K562 (cell line): ENCODE data around the gene CLDN7. TPM values are rescaled to one million over a fixed set of nuclear protein-coding genes. Genes with fewer than 3 reads are reported as not detected.

Experiments
- BHLHE40 ChIP-seq: IDR thresholded peaks from 2 replicates; pipeline ENCODE4 v1.6.1; 2011; ENCODE audit warnings: low read length, improper control_type of control experiment
- HCFC1 ChIP-seq: IDR thresholded peaks from 2 replicates; pipeline ENCODE4 v1.6.1; 2012; ENCODE audit warnings: low read depth, low read length, improper control_type of control experiment
- KDM2B ChIP-seq: fragments of 250-450 bp; sonication (Bioruptor Pico); IDR thresholded peaks from 2 replicates; pipeline ENCODE4 v1.8.0; 2021; ENCODE audit warnings: mild to moderate bottlenecking, moderate library complexity
- MAFK ChIP-seq: IDR thresholded peaks from 2 replicates; pipeline ENCODE4 v1.6.1; 2011; ENCODE audit warnings: low read length, improper control_type of control experiment
- NR2C1 ChIP-seq, 2 experiments: fragments of 450-650 bp; IDR thresholded peaks; 2 replicates each; pipeline ENCODE4 v1.6.1; 2017; ENCODE audit warnings: mild to moderate bottlenecking in 2 of 2, antibody characterized with exemption in 1 of 2, inconsistent platforms in 1 of 2, missing compliant biosample characterization in 1 of 2, missing genetic modification characterization in 1 of 2
- SPI1 ChIP-seq: IDR thresholded peaks from 2 replicates; pipeline ENCODE4 v1.6.1; 2011; ENCODE audit warnings: low read depth, low read length, control low read depth, borderline replicate concordance
- ZBTB7A ChIP-seq: IDR thresholded peaks from 2 replicates; pipeline ENCODE4 v1.6.1; 2011; ENCODE audit warnings: low read depth, mild to moderate bottlenecking, low read length, moderate library complexity, borderline replicate concordance; ENCODE audit not compliant: control insufficient read depth
- ZC3H4 ChIP-seq: sonication (generic); formaldehyde crosslinking; IDR thresholded peaks from 2 replicates; pipeline ENCODE4 v1.9.0; 2021; ENCODE audit warnings: missing genetic modification reagents, borderline replicate concordance
- ZNF41 ChIP-seq: fragments of 250-450 bp; sonication (Bioruptor Pico); conservative IDR thresholded peaks from 2 replicates; pipeline ENCODE4 v1.4.0; 2020; ENCODE audit warnings: mild to moderate bottlenecking
- polyA plus RNA-seq, 8 experiments: library from polyadenylated mRNA; depleted of rRNA in 4 of 8; stranded (reverse) in 5 of 8; unstranded in 3 of 8; fragments of >200 nt; fragmentation: Nextera tagmentation in 2 of 8; fragmentation: Illumina TruSeq in 1 of 8; extraction: Ambion mirVana in 2 of 8; extraction: Trizol in 1 of 8; gene quantifications; 2 replicates each; pipeline versions ENCODE4 v1.2.1 to v1.2.3, GENCODE V29; 2011 to 2014; ENCODE audit warnings: inconsistent platforms in 1 of 8, missing spikeins in 1 of 8
- total RNA-seq, 7 experiments: library from RNA; depleted of rRNA in 6 of 7; stranded (reverse); fragments of >200 nt in 6 of 7; fragmentation: Illumina TruSeq in 2 of 7; extraction: Trizol in 2 of 7; gene quantifications; 2 replicates each; pipeline versions ENCODE4 v1.2.1 to v1.2.3, GENCODE V29; 2011 to 2021; ENCODE audit warnings: low replicate concordance in 1 of 7
- TF ChIP-seq, protein P1 (sequence below): IDR thresholded peaks from 3 replicates; pipeline ENCODE4 v1.6.1; 2011; ENCODE audit warnings: borderline replicate concordance, mild to moderate bottlenecking, moderate library complexity; ENCODE audit not compliant: insufficient read length; ENCODE audit errors: extremely low read depth
- TF ChIP-seq, protein P2 (sequence below): conservative IDR thresholded peaks from 2 replicates; pipeline ENCODE4 v1.6.1; 2011; ENCODE audit warnings: low read depth, mild to moderate bottlenecking, low read length; ENCODE audit not compliant: control insufficient read depth
- TF ChIP-seq, protein P3 (sequence below): fragments of 450-650 bp; formaldehyde crosslinking; IDR thresholded peaks from 2 replicates; pipeline ENCODE4 v1.4.0; 2020; ENCODE audit warnings: mild to moderate bottlenecking, moderate library complexity
- TF ChIP-seq, protein P4 (sequence below), 3 experiments: fragments of 200-800 bp in 1 of 3; fragments of 250-450 bp in 1 of 3; fragments of 450-650 bp in 1 of 3; sonication (Bioruptor Pico) in 1 of 3; sonication (Bioruptor generic) in 1 of 3; formaldehyde crosslinking in 1 of 3; IDR thresholded peaks; 2 replicates each; pipeline versions ENCODE4 v1.6.1 to v1.8.0; 2016 to 2022; ENCODE audit warnings: mild to moderate bottlenecking in 2 of 3, missing genetic modification characterization in 2 of 3, missing compliant biosample characterization in 1 of 3, moderate library complexity in 1 of 3
- TF ChIP-seq, protein P5 (sequence below): fragments of 450-650 bp; formaldehyde crosslinking; IDR thresholded peaks from 2 replicates; pipeline ENCODE4 v1.4.0; 2020; ENCODE audit warnings: mild to moderate bottlenecking, moderate library complexity

The CLDN7 gene
- total and polyA plus RNA-seq, 9 of the 15 experiments (the other 6 are each of a cell fraction or from before 2014, with no cell fraction given): 2.2 to 14.5 (median 7.6) TPM

DNA sequence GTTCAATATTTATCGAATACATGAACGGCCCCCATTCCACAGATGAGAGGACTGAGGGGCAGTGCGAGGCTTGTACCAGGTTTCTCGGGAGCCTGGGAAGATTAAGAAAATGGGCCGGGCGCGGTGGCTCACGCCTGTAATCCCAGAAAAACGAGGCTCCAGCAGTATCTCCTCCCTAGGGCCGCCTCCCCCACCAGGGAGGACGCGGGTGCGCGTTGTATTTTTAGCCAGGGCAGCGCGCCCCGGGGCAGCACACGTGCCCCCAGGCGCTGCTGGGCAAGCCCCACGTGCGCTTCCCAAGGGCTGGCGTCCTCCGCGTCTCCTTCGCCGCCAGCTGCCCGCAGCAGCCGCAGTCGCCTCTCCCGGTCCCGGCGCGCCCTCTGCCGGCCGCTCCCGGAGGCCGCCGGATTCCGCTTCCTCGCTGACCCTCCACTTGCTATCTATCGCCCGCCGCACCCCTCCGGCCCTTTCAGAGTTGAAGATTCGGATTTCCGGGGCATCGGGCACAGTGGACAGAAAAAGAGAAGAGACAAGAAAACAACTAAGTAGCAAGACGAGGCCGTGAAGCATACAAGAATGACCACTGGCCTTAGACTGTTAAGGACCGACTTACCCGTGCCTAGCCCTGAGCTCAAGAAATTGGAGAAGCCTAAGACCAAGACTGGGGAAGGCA is 34.0 kb upstream of the CLDN7 start (continued):
- TF ChIP-seq, protein P1, sequence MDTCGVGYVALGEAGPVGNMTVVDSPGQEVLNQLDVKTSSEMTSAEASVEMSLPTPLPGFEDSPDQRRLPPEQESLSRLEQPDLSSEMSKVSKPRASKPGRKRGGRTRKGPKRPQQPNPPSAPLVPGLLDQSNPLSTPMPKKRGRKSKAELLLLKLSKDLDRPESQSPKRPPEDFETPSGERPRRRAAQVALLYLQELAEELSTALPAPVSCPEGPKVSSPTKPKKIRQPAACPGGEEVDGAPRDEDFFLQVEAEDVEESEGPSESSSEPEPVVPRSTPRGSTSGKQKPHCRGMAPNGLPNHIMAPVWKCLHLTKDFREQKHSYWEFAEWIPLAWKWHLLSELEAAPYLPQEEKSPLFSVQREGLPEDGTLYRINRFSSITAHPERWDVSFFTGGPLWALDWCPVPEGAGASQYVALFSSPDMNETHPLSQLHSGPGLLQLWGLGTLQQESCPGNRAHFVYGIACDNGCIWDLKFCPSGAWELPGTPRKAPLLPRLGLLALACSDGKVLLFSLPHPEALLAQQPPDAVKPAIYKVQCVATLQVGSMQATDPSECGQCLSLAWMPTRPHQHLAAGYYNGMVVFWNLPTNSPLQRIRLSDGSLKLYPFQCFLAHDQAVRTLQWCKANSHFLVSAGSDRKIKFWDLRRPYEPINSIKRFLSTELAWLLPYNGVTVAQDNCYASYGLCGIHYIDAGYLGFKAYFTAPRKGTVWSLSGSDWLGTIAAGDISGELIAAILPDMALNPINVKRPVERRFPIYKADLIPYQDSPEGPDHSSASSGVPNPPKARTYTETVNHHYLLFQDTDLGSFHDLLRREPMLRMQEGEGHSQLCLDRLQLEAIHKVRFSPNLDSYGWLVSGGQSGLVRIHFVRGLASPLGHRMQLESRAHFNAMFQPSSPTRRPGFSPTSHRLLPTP: no peak
- TF ChIP-seq, protein P2, sequence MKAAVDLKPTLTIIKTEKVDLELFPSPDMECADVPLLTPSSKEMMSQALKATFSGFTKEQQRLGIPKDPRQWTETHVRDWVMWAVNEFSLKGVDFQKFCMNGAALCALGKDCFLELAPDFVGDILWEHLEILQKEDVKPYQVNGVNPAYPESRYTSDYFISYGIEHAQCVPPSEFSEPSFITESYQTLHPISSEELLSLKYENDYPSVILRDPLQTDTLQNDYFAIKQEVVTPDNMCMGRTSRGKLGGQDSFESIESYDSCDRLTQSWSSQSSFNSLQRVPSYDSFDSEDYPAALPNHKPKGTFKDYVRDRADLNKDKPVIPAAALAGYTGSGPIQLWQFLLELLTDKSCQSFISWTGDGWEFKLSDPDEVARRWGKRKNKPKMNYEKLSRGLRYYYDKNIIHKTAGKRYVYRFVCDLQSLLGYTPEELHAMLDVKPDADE: no peak
- TF ChIP-seq ZC3H4 (CRISPR knock-in tag) (no peak), BHLHE40 (peak; percentile 82), SPI1 (no peak), HCFC1 (no peak), NR2C1 (IDR thresholded peaks at IDR 0.05) (no peak), NR2C1 (tag; IDR thresholded peaks at IDR 0.05) (no peak), ZNF41 (CRISPR knock-in tag) (no peak), MAFK (no peak), KDM2B (CRISPR knock-in tag) (no peak), ZBTB7A (peak; percentile 36; the same call in 1 of the 2 replicates)
- TF ChIP-seq, protein P3, sequence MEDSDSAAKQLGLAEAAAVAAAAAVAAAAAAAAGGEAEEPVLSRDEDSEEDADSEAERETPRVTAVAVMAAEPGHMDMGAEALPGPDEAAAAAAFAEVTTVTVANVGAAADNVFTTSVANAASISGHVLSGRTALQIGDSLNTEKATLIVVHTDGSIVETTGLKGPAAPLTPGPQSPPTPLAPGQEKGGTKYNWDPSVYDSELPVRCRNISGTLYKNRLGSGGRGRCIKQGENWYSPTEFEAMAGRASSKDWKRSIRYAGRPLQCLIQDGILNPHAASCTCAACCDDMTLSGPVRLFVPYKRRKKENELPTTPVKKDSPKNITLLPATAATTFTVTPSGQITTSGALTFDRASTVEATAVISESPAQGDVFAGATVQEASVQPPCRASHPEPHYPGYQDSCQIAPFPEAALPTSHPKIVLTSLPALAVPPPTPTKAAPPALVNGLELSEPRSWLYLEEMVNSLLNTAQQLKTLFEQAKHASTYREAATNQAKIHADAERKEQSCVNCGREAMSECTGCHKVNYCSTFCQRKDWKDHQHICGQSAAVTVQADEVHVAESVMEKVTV: peak; percentile 81
- TF ChIP-seq, protein P4, sequence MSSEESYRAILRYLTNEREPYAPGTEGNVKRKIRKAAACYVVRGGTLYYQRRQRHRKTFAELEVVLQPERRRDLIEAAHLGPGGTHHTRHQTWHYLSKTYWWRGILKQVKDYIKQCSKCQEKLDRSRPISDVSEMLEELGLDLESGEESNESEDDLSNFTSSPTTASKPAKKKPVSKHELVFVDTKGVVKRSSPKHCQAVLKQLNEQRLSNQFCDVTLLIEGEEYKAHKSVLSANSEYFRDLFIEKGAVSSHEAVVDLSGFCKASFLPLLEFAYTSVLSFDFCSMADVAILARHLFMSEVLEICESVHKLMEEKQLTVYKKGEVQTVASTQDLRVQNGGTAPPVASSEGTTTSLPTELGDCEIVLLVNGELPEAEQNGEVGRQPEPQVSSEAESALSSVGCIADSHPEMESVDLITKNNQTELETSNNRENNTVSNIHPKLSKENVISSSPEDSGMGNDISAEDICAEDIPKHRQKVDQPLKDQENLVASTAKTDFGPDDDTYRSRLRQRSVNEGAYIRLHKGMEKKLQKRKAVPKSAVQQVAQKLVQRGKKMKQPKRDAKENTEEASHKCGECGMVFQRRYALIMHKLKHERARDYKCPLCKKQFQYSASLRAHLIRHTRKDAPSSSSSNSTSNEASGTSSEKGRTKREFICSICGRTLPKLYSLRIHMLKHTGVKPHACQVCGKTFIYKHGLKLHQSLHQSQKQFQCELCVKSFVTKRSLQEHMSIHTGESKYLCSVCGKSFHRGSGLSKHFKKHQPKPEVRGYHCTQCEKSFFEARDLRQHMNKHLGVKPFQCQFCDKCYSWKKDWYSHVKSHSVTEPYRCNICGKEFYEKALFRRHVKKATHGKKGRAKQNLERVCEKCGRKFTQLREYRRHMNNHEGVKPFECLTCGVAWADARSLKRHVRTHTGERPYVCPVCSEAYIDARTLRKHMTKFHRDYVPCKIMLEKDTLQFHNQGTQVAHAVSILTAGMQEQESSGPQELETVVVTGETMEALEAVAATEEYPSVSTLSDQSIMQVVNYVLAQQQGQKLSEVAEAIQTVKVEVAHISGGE (CRISPR knock-in tag; IDR thresholded peaks at IDR 0.05): no peak
- TF ChIP-seq, protein P5, sequence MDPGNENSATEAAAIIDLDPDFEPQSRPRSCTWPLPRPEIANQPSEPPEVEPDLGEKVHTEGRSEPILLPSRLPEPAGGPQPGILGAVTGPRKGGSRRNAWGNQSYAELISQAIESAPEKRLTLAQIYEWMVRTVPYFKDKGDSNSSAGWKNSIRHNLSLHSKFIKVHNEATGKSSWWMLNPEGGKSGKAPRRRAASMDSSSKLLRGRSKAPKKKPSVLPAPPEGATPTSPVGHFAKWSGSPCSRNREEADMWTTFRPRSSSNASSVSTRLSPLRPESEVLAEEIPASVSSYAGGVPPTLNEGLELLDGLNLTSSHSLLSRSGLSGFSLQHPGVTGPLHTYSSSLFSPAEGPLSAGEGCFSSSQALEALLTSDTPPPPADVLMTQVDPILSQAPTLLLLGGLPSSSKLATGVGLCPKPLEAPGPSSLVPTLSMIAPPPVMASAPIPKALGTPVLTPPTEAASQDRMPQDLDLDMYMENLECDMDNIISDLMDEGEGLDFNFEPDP (CRISPR knock-in tag): no peak
